ENCODE data around the gene INHBA.

INHBA gene

GRCh38 chr7:41688906-41689305 is 14.0 kb downstream of the INHBA start:
- no peak for DNase-seq (ENCODE audit: low read depth in 2 of 2)

- DNase-seq (ENCODE audit: low read depth in 2 of 2) = no peak
Measured at GRCh38 chr7:41688012-41688625, 14.8 kb downstream of the INHBA start.

DNA sequence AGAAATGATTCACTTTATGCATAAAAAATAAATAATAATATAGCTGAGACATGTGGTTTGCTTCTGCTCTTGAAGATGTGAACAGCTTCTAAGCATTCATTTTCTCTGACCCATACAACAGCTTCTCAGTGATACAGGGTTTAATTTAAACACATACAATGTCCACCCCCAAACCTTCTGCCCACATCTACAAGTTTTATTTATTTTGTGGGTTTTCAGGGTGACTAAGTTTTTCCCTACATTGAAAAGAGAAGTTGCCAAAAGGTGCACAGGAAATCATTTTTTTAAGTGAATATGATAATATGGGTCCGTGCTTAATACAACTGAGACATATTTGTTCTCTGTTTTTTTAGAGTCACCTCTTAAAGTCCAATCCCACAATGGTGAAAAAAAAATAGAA is 17.2 kb downstream of the INHBA start:
- DNase-seq (ENCODE audit: low read depth in 2 of 2) = no peak

DNA sequence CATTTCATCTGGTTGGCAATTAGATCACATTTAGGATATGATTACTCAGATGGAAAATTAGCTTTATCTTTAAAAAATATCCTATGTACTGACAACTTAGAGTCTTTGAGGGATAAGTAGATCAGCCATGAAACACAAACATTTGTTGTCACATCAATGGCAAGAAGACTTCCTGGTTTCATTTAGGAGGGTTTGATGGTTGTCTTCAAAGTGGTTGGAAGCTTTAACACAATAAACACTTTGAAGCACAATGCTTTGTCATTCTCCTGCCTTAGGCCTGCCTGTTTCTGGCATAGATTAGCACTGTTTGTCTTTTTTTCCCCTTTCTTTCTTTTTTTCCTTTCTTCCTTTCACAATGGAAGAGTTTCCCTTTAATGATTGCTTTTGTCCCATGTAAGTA is 20.5 kb downstream of the INHBA start:
- no peak for DNase-seq (ENCODE audit: low read depth in 2 of 2)

DNA sequence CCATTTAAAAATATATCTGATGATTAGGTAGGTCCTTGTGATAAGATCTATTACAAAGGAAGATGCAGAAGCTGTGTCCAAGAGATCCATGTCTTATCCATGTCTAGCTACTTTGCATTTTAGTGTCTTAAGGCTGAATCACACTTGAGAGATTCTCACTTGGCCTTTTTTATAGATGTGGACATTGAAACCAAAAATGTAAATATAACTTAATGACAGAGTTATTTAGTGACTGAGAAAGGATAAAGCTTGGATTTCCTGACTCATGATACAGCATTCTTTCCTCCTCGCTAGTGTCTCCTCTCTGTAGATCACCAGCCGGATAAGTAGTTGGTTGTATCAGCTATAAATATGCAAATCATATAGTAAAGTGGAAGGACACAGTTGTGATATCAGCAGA is 23.3 kb downstream of the INHBA start:
- no peak for DNase-seq (ENCODE audit: low read depth in 2 of 2)

DNA sequence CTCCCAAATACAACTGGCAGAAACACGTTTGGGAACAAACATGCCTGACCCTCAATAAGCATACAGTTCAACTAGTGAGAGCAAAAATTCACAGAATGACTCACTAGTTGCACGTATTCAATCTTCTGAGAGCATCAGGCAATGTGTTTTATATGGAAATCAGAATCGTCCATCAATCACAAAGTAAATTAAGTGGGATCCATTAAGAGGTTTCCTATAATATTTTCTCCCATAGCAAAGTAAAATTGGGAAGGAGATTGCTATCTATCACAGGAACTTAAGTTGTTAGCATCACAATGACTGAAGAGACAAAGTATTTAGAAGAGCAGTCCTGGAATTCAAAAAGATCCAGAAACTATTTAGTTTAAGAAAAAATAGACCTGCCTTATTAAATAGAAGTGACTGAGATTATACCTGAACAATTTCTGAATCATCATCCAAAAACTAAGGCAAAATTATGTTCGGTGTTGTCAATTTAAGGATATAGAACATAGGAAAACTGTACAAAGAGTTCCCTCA is 28.3 kb downstream of the INHBA start:
- DNase-seq (ENCODE audit: low read depth in 2 of 2) = no peak

DNA sequence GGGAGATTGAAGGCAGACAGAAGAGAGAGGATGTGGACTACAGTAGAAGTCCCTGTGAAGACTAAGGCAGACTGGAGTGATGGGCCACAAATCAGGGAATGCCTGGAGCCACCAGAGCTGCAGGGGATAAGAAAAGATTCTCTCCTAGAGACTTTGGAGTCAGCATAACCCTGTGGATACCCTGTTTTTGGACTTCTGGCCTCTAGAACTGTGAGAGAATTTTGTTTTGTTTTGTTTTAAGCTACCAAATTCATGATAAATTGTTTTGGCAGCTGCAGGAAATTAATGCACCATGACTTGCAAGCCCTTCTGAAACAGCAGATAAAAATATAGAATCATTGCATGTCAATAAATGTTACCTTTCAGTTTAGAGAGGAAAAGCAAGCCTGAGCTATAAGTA is 41.3 kb downstream of the INHBA start:
- no peak for DNase-seq (ENCODE audit: low read depth in 2 of 2)

DNA sequence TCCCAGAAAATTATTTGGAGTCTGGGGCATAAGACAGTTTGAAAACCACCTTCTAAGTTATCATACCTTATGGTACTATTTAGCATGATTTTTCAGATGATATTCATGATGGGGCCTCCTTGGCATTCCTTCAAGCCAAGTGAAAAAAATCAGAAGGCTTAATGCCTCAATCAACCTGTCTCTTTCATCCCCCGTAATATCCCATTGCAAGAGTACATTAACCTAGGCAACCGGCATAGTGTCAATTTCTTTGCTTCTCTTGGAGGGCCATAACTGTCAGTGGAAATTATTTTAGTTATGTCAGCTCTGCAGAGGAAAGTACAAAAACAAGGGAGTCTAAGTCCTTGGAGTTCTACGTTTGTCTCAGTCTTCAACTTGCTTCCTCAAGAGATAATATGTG is 43.4 kb downstream of the INHBA start:
- no peak for DNase-seq (ENCODE audit: low read depth in 2 of 2)

- no peak for DNase-seq (ENCODE audit: low read depth in 2 of 2)
Measured at GRCh38 chr7:41656366-41656765, 46.5 kb downstream of the INHBA start.

- no peak for DNase-seq (ENCODE audit: low read depth in 2 of 2)
Measured at GRCh38 chr7:41655426-41655825, 47.5 kb downstream of the INHBA start.

DNA sequence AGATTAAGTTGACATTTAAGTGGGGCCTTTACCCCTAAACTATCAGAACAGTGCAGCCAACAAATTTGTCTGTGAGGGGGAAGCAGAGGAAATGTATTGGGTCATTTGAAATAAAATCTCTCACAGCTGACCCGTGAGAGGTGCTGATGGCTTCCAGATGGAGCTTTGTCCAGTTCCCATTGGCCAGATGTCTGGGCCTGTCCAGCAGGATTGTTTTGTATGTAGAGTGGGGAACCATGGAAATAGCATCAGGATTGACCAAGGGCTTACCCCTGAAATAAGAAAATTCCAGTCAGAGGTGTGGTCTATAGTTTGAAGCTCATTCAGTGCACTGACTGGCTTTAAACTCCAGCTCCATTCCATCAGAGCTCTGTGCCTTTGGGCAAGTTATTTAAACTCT is 50.6 kb downstream of the INHBA start:
- no peak for DNase-seq (ENCODE audit: low read depth in 2 of 2)

- no peak for DNase-seq (ENCODE audit: low read depth in 2 of 2)
Measured at GRCh38 chr7:41648501-41648900, 54.4 kb downstream of the INHBA start.

GRCh38 chr7:41643616-41644015 is 59.3 kb downstream of the INHBA start:
- no peak for DNase-seq (ENCODE audit: low read depth in 2 of 2)

- no peak for DNase-seq (ENCODE audit: low read depth in 2 of 2)
Measured at GRCh38 chr7:41641665-41642014, 61.2 kb downstream of the INHBA start.

GRCh38 chr7:41641011-41641664 is 61.8 kb downstream of the INHBA start:
- DNase-seq (ENCODE audit: low read depth in 2 of 2) = no peak

DNA sequence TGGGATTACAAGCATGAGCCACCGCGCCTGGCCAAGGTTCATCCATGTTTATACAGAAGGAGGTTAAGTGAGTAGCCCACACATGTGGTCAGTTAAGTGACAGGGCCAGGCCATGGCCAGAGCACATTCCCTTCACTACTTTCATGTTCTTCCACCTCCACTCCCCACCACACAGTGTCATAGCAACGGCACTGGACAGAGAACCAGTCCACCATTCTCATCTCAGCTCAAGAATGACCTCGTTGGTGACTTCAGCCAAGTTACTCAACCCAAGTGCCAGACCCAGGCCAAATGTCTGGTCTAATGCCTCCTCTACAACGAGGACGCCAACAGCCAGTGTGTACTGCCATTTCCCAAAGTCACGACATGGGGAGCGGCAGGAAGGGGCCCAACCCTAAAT is 62.4 kb downstream of the INHBA start:
- DNase-seq (ENCODE audit: low read depth in 2 of 2) = no peak

DNA sequence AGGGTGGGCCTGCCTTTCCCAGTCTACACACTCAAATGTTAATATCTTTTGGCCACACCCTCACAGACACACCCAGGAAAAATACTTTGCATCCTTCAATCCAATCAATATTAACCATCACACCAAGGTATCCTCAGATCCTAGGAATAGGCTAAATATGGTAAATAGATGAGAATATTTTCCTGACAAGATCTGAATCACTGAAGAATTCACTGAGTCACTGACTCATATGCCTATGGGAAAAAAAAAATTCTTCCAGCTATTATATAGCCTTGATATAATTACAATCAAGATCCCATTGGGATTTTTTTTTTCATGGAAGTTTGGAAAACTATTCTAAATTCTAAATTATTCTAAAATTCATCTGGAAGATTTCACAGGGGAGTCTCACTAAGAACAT is 65.8 kb downstream of the INHBA start:
- DNase-seq (ENCODE audit: low read depth in 2 of 2) = no peak
